ENCODE data around the gene SSRP1. TPM values are rescaled to one million over a fixed set of nuclear protein-coding genes. Genes with fewer than 3 reads are reported as not detected.

Gene SSRP1
- polyA plus RNA-seq, 1 donor: 91.5 TPM

DNA sequence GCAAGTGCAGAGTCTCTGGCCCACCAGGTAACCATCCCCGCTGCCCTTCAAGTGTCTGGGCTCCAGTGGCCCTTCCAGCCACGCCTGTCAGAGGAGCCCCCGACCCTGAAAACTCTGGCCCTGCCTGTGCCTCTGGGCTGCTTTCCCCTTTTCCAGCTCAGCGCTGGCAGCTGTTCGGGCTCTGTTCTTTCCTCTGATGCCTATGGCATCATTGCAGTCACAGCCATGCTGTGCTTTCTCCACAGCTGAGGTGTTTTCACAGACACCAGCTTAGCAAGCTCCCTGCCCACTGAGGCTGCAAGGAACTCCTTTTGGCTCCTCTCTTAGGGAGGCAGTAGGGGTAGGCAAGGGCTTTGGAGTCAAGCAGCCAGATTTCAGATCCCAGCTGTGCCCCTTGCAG lies 23.7 kb upstream of the SSRP1 start:
- DNase-seq (ENCODE audit: low read depth): no peak

DNA sequence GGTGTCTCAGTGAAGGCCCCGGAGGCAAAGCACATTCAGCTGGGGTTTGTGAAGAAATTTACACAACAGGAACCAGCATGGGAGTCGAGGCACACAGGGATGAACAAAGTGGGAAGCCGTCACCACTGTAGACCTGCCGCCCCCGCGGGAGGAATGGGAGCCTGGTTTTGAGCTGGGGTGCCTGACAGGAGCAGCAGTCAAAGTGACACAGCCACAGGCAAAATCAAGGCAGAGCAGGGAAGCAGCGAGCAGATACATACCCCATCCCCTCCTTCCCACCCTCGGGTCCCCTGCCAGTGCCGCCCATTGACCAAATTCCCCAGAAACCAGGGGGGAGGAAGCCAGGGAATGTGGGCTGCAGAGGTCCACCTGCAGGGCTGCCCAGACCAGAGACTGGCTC lies 23.3 kb upstream of the SSRP1 start:
- no peak for DNase-seq (ENCODE audit: low read depth)

DNA sequence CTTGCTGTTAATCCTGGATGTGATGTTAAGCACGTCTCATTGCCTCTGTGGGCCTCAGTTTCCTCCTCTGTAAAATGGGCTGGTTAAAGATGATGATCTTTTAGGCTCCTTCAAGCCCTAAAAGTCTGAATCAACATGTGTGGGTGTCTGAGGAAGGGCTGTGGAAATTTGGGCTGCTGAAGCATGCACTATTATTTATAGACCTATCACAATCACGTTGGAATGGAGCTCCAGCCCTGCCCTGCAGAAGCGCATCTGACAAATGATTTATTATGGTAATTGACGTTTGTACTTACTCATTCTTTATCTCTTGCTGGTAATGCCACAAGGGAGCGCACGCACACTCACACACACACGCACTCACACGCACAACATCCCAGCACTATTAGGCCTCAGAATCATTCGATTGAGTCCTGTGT lies 22.9 kb upstream of the SSRP1 start:
- DNase-seq (ENCODE audit: low read depth): no peak

DNA sequence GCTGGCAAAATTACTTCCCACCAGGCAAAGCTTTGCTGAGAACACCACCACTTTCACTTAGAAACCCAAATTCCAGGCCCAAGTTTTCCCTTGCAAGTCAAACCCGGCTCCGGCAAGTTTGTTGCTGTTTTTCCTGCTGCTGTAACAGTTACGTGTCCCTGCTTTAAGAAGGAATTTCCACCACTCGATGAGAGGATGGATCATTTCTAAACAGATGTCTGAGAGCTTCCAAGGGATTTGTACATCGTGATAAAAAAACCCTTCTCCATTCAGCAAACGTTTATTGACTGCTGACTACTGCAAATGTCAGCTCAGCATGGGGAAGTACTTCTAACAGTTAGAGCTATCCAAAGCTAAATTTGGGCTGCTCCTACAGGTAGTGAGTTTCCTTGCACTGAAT lies 22.2 kb upstream of the SSRP1 start:
- DNase-seq (ENCODE audit: low read depth): no peak

DNA sequence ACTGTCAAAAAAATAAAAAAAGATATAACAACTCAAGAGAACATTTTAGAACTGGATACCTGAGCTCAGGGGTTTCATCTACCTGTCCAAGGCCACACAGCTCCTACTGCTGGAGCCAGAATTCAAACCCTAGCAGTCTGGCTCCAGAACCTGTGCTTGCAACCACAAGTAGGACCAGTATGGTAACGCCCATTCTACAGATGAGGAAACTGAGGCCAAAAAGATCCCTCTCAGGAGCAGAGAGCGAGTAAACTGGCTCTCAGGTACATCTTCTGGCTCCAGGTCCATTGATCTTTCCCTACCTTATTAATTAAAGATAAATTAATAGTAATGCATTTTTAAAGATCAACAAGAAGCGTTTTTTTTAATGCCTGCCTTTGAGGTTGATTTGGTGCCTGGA lies 21.6 kb upstream of the SSRP1 start:
- DNase-seq (ENCODE audit: low read depth): no peak

DNA sequence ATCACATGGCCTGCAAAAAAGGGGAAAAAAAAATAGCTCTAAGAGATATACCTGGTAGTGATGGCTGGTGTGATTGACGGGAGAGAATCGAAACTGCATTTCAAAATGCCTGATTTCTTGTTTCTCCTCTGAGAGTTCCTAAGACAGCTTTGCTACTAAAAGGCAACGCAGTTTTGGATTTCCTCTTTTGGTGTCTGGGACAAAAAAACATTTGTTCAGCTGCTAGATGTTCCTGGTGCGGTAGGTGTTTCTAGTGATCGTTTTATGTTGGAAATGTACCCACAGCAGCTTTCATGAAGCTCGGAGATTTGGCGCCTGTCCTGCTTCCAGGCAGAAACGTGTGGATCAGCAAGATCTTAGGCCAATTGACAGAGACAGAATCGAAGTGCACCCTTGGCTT lies 20.6 kb upstream of the SSRP1 start:
- no peak for DNase-seq (ENCODE audit: low read depth)

DNA sequence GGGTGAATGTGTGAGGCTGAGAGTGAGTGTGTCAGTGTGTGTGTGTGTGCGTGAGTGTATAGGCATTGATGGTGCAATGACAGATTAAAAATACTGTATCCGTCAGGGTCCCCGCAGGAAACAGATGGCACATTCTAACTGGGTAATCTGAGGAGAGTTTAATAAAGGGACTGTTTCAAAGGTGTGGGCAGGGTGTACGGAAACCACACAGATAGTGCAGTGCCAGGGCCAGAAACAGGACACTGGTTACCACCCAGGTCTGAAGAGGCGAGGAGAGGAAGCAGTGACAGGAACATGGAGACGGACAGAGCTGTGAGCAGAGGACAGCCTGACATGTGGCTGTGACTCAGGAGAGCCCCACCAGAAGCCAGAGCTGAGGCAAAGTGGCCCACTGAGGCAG lies 19.0 kb upstream of the SSRP1 start:
- no peak for DNase-seq (ENCODE audit: low read depth)

DNA sequence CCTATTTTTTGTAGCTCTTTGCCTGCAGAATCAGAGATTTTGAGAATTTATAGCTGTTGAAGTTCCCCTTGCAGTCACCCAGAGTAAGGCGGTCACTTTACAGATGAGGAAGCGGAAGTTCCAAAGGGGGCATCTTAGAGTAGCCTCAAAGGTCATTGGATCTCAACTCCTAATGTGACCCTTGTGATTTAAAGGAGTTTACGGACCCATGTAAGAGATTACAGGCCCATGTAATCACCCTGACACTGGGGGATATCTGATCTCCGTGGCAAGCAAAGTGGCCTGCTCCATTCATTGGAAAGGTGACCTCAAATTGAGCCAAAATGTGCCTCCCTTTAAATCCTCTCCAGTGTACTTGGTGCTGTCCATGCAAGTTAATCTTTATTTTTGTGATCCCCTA lies 18.2 kb upstream of the SSRP1 start:
- DNase-seq (ENCODE audit: low read depth): no peak

DNA sequence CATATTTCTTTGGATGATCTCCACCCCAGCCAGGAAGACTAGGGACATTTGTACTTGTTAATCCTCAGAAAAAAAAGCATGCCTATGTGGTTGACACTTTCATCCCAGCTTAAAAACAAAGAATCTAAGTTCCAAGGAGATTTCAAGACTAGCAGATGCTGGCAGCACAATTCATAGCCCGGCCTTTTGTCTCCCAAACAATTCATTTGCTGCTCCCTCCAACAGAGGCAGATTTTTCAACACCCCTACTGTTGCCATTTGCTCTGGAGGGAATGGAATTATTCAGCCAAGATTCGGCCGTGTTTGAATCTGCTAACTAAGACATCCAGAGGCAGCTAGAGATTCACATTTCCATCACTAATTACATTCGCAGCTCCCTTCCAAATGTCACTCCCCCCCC lies 17.8 kb upstream of the SSRP1 start:
- DNase-seq (ENCODE audit: low read depth): no peak

DNA sequence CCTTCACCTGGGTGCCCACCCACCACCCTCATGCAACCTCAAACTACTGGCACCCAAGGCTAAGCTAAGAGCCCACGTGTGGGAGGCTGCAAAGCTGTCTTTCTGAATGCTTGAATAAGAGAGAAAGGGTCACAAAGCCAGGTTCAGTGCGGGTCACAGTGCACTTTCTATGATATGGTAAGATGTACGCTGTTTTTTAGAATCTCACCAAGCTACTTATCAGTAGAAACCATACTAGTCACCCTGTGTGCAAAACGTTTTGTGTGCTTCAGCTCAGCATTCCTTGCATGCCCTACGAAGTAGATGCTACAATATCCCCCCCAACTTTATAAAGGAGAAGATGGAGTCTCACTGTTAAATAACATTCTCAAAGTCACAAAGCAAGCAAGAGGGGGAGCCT lies 17.3 kb upstream of the SSRP1 start:
- no peak for DNase-seq (ENCODE audit: low read depth)

DNA sequence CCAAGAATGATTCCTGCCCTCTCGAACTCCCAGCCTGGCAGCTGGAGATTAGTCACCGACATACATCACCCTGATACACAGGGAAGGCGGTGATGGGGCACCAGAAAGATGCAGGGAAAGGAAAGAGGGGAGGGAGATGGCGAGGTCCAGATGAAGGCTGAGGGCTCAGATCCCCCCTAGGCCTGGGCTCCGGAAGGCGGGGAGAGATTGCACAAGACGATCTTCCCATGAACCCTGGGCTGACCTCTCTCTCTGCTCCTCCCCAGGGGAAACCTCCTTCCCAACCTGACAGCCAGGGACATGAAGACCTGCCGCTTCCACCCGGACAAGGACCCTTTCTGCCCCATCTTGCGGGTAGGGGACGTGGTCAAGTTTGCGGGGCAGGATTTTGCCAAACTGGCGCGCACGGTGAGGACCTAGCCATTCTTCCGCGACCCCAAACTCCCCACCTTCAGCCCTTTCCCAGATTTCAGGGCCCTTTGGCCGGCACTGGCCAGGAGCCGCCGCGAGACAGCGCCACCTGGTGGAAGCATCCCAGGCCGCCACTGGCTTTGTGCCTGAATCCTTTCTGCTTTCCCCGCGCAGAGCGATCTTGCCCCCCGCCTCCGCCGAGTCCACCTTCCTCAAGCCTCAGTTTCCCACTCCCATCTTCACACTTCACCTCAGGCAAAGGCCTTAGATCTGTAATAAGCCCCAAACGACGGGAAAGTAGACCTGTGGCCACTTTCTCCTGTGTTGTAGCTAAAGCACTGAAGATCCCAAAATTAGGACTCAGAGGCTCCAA lies 14.0 kb upstream of the SSRP1 start:
- DNase-seq (ENCODE audit: low read depth): no peak

DNA sequence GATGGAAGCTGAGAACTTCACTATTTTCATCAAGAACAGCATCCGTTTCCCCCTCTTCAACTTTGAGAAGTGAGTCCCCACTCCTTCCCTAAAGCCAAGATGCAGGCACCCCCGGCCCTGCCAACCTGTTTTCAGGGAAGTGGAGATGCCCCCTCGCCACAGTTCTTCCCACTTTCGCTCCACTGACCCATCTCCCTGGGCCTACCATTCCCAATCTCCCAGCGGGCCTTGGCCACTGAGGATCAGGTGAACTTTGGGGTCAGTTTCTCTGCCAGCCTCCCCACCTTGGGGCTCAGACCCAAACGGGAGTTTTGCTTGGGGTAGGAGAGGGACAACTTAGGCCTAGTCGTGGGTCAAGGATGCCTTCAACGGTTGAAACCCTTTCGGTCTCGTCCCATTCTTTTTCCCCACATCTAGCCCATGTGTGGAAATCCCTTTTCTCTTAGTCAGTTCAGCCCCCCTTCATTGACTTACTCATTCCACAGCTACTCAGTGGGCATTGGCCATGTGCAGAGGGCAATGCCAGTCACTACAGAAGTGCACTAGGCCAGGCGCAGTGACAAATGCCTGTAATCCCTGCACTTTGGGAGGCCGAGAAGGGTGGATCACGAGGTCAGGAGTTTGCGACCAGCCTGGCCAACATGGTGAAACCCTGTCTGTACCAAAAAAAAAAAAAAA lies 13.1 kb upstream of the SSRP1 start:
- no peak for DNase-seq (ENCODE audit: low read depth)

DNA sequence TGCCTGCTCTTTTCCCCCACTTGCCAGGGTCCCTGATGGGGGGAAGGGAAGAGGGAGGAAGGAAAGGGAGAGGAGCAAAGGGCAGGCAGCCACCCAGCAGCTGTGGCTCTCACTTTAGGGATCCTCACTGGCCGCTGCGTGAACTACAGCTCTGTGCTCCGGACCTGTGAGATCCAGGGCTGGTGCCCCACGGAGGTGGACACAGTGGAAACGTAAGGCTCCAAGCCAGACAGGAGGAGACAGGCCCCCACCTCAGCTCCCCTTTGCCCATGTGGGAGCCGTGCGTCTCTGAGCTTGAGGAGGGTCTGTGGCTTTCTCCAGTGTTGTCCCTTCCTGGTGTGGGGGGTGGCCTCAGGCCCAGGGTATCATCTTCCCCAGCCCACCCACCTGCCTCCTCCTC lies 12.4 kb upstream of the SSRP1 start:
- DNase-seq (ENCODE audit: low read depth): no peak

DNA sequence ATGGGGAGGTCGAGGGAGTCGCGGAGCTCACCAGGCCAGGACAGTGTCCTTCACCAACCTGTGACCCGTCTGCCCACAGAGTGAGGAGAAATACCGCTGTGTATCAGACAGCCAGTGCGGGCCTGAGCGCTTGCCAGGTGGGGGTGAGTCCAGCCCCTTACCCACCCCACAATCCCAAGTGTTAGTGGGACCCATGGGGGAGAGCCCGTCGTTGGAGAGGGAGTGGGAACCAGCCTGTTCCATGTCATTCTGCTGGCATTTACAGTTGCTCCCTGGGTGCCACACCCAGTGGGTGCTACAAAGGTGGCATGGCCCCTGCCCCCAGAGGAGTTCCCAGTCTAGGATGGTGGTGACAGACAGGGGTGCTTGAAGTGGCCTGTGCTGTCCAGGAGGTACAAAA lies 11.6 kb upstream of the SSRP1 start:
- DNase-seq (ENCODE audit: low read depth): no peak

DNA sequence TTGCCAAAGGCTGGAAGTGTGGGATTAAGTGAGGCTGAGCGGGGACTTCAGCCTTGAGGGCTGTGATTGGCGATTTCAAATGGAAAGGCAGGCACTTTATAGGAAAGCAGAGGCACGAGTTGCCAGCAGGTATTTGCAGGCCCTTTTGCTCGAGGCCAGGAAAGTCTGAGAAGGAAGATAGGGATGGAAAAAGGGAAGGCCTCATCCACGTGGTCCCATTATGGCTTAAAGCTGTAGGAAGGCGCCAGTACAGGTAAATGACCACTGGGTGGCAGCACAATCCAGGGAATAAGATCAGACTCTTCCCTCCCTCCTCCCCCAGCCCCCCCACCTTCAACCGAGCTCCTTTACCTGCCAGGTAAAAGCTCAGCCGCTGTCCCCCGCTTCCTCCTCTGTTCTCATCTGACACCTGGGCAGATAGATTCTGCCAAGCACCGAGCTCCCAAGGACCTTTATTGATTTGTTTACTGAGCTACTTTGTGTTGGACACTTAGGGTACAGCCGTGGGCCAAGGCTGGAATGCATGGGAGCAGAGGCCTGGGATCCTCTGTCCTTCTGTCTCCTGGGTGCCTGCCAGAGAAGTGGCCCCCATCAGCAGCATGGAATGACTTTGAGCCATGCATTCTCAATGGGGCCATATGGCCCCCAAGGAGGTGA lies 10.0 kb upstream of the SSRP1 start:
- no peak for DNase-seq (ENCODE audit: low read depth)

DNA sequence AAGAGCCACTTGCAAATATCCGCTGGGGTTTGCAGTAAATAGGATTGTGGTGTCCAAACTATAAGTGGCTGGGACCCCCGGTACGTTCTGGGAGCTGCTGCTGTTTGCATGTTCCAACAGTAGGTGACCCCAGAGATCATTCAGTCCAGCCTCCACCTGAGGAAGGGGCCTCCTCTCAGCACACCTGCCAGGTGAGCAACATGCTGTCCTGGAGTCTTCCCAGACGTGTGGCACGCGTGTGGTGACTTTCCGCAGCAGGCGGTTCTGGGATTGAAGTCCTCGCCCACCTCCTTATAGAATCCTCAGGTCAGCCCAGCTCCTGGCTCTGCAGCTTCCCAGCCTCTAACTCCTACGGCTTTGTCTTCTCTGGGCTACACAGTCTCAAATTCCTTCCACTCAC lies 9.1 kb upstream of the SSRP1 start:
- DNase-seq (ENCODE audit: low read depth): no peak

DNA sequence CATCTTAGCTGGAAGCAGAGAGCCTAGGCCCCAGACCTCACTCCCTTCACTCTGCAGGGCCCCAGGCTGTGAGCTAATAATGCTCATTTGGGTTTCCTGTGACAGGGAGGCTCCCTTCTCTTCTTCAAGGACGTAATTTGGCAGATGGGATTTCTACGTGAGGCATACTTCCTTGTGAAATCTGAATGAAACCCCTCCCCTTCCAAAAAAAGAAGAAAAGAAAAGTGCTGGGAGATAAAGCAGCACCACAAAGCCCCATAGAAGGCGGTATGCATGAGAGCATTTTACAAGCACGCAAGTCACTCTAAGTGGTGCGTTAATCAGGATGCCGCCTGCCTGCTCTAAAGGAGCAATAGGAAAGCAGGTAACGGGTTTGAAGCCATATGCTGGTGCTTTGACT lies 8.1 kb upstream of the SSRP1 start:
- no peak for DNase-seq (ENCODE audit: low read depth)

DNA sequence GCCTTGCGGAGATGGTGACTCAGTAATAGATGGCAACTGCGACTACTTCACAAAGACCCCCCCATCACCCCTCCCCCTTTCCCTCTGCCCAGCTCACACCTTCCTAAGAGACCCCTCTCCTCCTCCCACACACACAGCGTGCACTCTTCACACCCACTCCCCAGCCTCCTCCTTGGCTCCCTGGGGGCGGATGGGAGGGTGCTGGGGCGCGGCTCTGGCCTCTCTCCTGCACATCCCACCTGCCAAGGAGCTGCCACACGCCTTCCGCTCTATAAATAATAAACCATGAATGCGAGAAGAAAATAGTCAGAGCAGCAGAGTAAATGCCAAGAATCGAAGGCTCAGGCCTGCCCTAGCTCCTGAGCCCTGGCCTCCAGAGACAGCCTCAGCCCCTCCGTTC lies 7.0 kb upstream of the SSRP1 start:
- DNase-seq (ENCODE audit: low read depth): no peak

DNA sequence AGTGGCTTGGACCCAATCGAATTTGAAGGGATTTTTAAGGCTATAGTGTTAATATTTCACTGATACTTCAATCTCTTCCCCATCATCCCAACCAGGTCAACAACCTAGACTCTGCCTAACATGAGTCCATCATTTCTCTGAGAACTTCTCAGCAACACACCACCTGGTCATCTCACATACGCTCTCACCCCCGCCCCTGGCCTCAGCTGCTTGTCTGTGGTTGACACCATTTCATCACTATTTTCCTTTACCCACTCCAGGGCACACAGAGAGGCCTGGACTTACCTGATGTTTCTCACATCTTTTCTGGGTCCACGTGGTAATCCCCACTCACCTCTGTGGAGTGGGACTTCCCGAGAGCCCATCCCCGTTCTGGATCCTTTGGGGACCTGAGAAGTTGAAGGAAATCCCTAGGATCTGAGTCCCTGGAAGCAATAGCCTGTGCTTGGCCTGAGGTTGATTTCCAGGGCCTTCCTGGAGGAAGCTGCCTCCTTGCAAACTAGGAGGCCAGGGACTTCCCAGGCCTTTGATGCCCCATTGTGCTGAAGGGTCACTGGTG lies 5.6 kb upstream of the SSRP1 start:
- no peak for DNase-seq (ENCODE audit: low read depth)

DNA sequence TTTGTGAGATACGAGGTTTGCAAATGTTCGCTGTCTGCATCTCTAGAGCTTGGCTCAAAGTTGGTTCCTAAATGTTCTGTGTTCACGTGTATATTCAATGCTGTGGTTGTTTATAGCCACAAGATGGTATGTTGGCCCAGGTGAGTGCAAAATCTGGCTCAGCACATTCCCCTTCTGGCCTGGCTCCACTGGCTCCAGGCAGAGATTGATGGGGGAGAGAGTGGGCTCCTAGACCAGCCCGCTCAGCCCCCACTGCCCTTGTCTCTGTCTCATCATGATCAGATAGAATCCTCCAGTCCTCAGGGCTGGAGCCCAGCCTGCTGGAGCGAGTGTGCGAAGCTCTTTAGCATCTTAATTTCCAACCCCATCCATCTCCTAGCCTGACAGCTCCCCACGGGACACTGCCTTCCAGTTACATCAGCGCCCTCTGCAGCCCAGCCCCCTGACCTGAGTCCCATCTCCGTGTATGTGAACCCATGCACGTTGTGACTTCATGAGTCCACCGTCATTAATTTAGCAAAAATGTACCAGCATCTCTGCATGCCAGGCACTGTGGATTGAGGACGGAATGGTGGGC lies 4.4 kb upstream of the SSRP1 start:
- DNase-seq (ENCODE audit: low read depth): no peak

DNA sequence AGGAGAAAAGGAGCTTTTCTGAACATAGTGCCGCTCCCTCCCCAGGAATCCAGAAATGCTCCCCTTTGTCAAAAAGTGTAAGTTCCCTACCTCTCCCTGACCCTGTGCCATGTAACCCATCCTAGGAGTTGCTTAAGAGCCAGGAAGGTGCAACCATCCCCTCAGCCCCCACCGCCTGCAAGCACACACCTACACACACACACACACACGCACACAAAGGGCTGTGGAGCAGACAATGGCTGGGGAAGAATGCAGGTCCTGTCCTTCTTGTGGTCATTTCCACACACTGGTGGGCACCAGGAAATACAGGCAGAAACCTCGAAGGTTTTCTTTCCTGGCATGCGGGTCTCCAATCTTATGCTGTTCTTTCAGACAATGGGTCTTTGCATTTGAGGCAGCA lies 3.6 kb upstream of the SSRP1 start:
- DNase-seq (ENCODE audit: low read depth): no peak

DNA sequence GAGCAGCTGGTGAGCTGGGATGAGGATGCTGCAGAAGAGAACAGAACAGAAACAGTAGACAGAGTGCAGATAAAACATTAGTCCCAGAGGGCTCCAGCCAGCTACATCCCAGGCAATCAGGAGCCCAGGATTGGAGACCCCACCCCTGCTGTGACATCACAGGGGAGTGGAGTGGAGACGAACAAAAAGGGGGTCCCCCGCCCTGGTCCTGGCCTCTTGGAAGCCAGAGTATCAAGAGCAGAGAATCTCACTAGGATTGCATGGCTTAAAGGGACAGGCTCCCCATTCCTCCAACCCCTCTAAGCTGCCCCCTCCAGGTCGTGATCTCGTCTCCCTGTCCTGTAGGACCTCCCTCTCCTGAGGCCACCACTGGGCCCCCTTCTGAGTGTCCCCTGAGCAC lies 2.5 kb upstream of the SSRP1 start, which contains the start of gene P2RX3:
TSS of gene P2RX3 (plus strand) at position 211 of the 400 bp plus-strand sequence. CDS start 199 bp downstream, outside the sequence.
- no peak for DNase-seq (ENCODE audit: low read depth)

All from forelimb muscle (tissue), 1 donor.